Sigmoid colon (tissue), 4 donors: ENCODE results near the gene ASS1.

Source experiments
- EP300 ChIP-seq, 4 donors: sonication (generic); formaldehyde crosslinking; IDR thresholded peaks; one replicate each; pipeline ENCODE4 v1.6.1; 2017; ENCODE audit warnings: antibody characterized with exemption in 4 of 4
- POLR2A ChIP-seq, 2 donors: fragments of 450-650 bp; IDR thresholded peaks; one replicate each; pipeline ENCODE4 v1.6.1; 2016; ENCODE audit warnings: antibody characterized with exemption in 2 of 2, mild to moderate bottlenecking in 2 of 2, moderate library complexity in 2 of 2
- POLR2AphosphoS5 ChIP-seq, 4 donors: sonication (generic); formaldehyde crosslinking; IDR thresholded peaks; one replicate each; pipeline ENCODE4 v1.6.1; 2017; ENCODE audit warnings: antibody characterized with exemption in 4 of 4
- TF ChIP-seq, protein P1 (sequence below), 4 experiments: fragments of 450-650 bp in 3 of 4; fragments of 200-600 bp in 1 of 4; IDR thresholded peaks; one replicate each; pipeline ENCODE4 v1.5.1; 2016 to 2019; ENCODE audit warnings: antibody characterized with exemption in 4 of 4, mild to moderate bottlenecking in 3 of 4, moderate library complexity in 2 of 4

DNA sequence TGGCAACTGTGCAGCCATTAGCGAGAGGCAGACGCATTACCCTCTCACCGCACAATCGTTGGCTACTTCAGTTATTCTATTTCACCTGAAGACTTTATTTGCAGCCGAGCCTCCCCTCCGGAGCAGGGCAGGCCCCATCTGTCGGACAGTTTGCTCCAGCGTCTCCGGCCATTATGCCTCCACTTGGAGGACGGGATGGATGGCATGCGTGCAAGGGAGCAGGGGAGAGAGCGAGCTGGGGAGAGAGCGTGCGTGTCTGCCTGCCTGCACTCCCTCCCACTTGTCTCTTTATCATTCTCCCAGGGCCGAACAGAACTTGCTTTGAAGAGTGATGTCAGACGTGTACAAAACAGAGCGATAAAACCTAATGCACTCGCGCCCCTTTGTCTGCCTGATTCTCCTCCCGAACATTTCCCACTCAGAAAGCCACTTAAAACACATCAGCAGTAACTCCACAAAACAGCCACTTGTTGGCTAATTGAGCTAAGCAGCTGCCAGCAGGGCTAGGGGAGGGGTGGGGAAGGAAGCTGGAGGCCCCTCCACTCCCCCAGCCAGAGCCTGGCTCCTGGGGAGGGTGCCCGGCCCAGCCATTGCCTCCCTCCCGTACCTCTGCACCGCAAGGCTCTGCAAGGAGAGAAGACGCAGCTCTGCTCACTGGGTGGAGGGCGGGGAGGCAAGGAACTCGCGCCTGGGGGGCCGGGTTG is 91.2 kb downstream of the ASS1 start:
- TF ChIP-seq, protein P1, sequence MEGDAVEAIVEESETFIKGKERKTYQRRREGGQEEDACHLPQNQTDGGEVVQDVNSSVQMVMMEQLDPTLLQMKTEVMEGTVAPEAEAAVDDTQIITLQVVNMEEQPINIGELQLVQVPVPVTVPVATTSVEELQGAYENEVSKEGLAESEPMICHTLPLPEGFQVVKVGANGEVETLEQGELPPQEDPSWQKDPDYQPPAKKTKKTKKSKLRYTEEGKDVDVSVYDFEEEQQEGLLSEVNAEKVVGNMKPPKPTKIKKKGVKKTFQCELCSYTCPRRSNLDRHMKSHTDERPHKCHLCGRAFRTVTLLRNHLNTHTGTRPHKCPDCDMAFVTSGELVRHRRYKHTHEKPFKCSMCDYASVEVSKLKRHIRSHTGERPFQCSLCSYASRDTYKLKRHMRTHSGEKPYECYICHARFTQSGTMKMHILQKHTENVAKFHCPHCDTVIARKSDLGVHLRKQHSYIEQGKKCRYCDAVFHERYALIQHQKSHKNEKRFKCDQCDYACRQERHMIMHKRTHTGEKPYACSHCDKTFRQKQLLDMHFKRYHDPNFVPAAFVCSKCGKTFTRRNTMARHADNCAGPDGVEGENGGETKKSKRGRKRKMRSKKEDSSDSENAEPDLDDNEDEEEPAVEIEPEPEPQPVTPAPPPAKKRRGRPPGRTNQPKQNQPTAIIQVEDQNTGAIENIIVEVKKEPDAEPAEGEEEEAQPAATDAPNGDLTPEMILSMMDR (IDR thresholded peaks at IDR 0.05) = no peak
- TF ChIP-seq POLR2A (IDR thresholded peaks at IDR 0.05) (no peak), EP300 (IDR thresholded peaks at IDR 0.05) (no peak), POLR2AphosphoS5 (IDR thresholded peaks at IDR 0.05) (no peak)
